IMR-90 (cell line): ENCODE data around the gene ZGRF1.

Source experiments
- BHLHE40 ChIP-seq: fragments of 150-350 bp; IDR thresholded peaks from 2 replicates; pipeline ENCODE4 v1.6.1; 2016; ENCODE audit warnings: mild to moderate bottlenecking, low read depth, low read length
- CEBPB ChIP-seq: IDR thresholded peaks from 2 replicates; pipeline ENCODE4 v1.6.1; 2012; ENCODE audit warnings: low read depth, low read length, improper control_type of control experiment
- CTCF ChIP-seq: conservative IDR thresholded peaks from 2 replicates; pipeline ENCODE4 v1.5.1; 2012; ENCODE audit warnings: mild to moderate bottlenecking, low read depth, low read length, improper control_type of control experiment
- POLR2A ChIP-seq: IDR thresholded peaks from 2 replicates; pipeline ENCODE4 v1.6.1; 2012; ENCODE audit warnings: mild to moderate bottlenecking, low read depth, low read length
- RAD21 ChIP-seq: IDR thresholded peaks from 2 replicates; pipeline ENCODE4 v1.6.1; 2012; ENCODE audit warnings: low read length, improper control_type of control experiment
- RCOR1 ChIP-seq: IDR thresholded peaks from 2 replicates; pipeline ENCODE4 v1.6.1; 2012; ENCODE audit warnings: mild to moderate bottlenecking, low read length, improper control_type of control experiment; ENCODE audit not compliant: insufficient replicate concordance
- RFX5 ChIP-seq: IDR thresholded peaks from 2 replicates; pipeline ENCODE4 v1.8.0; 2012; ENCODE audit warnings: low read depth, mild to moderate bottlenecking, low read length, moderate library complexity
- SMC3 ChIP-seq: fragments of 150-350 bp; IDR thresholded peaks from 2 replicates; pipeline ENCODE4 v1.6.1; 2016; ENCODE audit warnings: low read depth, mild to moderate bottlenecking, antibody characterized with exemption, low read length, moderate library complexity

GRCh38 chr4:112520598-112521122, 116.0 kb downstream of the ZGRF1 start:
- TF ChIP-seq CTCF = no peak
- TF ChIP-seq POLR2A = no peak
- no peak for TF ChIP-seq RCOR1
- TF ChIP-seq SMC3 = no peak
- no peak for TF ChIP-seq RAD21
- no peak for TF ChIP-seq RFX5
- TF ChIP-seq BHLHE40 = no peak
- TF ChIP-seq CEBPB = no peak
